K562 (cell line): ENCODE data around the gene COL21A1. TPM values are rescaled to one million over a fixed set of nuclear protein-coding genes. Genes with fewer than 3 reads are reported as not detected.

Experiments
- ATAC-seq: fragments of 200-7000 bp; cut with Tn5 transposase; 3 replicates; pipeline ENCODE4 v1.9.1; 2020; ENCODE audit warnings: moderate library complexity
- BruUV-seq: library from RNA; stranded (reverse); fragments of 400-500 nt; replicated peaks from 2 replicates; lab custom pipeline; 2021; lab: Mats Ljungman, UMichigan
- CTCF ChIA-PET: fragments of 300-600 bp; formaldehyde crosslinking; extraction: SDS; loops from one replicate; lab custom pipeline; 2021; ENCODE audit warnings: low intra/inter-chr PET ratio; lab: Yijun Ruan, JAX
- POLR2A ChIA-PET: fragments of 300-600, 350-650 bp; sonication (Branson Sonifier 250); formaldehyde crosslinking; extraction: SDS; loops from one replicate; lab custom pipeline; 2021; ENCODE audit warnings: antibody characterized with exemption, inconsistent platforms; lab: Yijun Ruan, JAX
- DNase-seq, 4 experiments: peaks; one replicate each; pipeline versions ENCODE4 v3.0.0 to v3.0.0-alpha.2; 2011 to 2018; ENCODE audit warnings: low spot score in 3 of 4, mixed read lengths in 3 of 4; ENCODE audit errors: extremely low read depth in 1 of 4
- FAIRE-seq: peaks from 2 replicates; lab custom pipeline; 2011; peaks lifted over from hg19 to GRCh38; lab: Jason Lieb, UNC
- H2AFZ ChIP-seq: 2 replicates; pipeline ENCODE4 v1.6.0; 2011; ENCODE audit warnings: low read depth, low read length, control low read depth, inconsistent platforms
- H3K27ac ChIP-seq: fragments of 200-600 bp; 3 replicates; pipeline ENCODE4 v1.8.0; 2011; ENCODE audit warnings: low read depth, mild to moderate bottlenecking, control low read depth, inconsistent platforms, low read length, moderate library complexity, mixed read lengths; ENCODE audit errors: extremely low read depth
- H3K27me3 ChIP-seq, 2 experiments: fragments of 300-600 bp in 1 of 2; 2 replicates in 1 of 2; 3 replicates in 1 of 2; pipeline versions ENCODE4 v1.6.0 to v1.8.0; 2011; ENCODE audit warnings: inconsistent platforms in 2 of 2, low read length in 2 of 2, mild to moderate bottlenecking in 1 of 2, mixed read lengths in 1 of 2, moderate library complexity in 1 of 2; ENCODE audit not compliant: control insufficient read depth in 2 of 2, insufficient read depth in 2 of 2
- H3K36me3 ChIP-seq: fragments of 300-600 bp; 3 replicates; pipeline ENCODE4 v1.8.0; 2011; ENCODE audit warnings: mild to moderate bottlenecking, low read length, inconsistent platforms; ENCODE audit not compliant: control insufficient read depth, insufficient read depth
- H3K4me1 ChIP-seq, 2 experiments: fragments of 200-600 bp in 1 of 2; replicated peaks in 1 of 2; 2 replicates in 1 of 2; 3 replicates in 1 of 2; pipeline versions ENCODE4 v1.5.1 to v1.8.0; 2011; ENCODE audit warnings: inconsistent platforms in 2 of 2, low read length in 2 of 2, mild to moderate bottlenecking in 1 of 2, mixed read lengths in 1 of 2, moderate library complexity in 1 of 2; ENCODE audit not compliant: control insufficient read depth in 2 of 2, insufficient read depth in 2 of 2
- H3K4me2 ChIP-seq: 2 replicates; pipeline ENCODE4 v1.6.1; 2011; ENCODE audit warnings: low read length, control low read depth, inconsistent platforms, mixed read lengths; ENCODE audit not compliant: insufficient read depth
- H3K4me3 ChIP-seq: fragments of 200-600 bp; sonication (generic), shearing (Covaris generic); 2 replicates; pipeline ENCODE4 v1.5.1; 2016; ENCODE audit warnings: control low read depth, inconsistent platforms
- H3K79me2 ChIP-seq: fragments of 200-600 bp; 3 replicates; pipeline ENCODE4 v1.8.0; 2011; ENCODE audit warnings: low read length, inconsistent platforms; ENCODE audit not compliant: control insufficient read depth, insufficient read depth
- H3K9ac ChIP-seq, 2 experiments: 2 replicates each; pipeline versions ENCODE4 v1.6.0 to v1.6.1; 2011; ENCODE audit warnings: low read depth in 2 of 2, low read length in 2 of 2, control low read depth in 1 of 2, inconsistent platforms in 1 of 2, mild to moderate bottlenecking in 1 of 2, mixed read lengths in 1 of 2; ENCODE audit not compliant: insufficient read depth in 1 of 2
- H3K9me1 ChIP-seq: one replicate; pipeline ENCODE4 v1.6.0; 2011; ENCODE audit warnings: inconsistent platforms, mild to moderate bottlenecking, low read length, moderate library complexity; ENCODE audit not compliant: control insufficient read depth, insufficient read depth
- H3K9me3 ChIP-seq: replicated peaks from 2 replicates; pipeline ENCODE4 v1.5.1; 2011; ENCODE audit warnings: low read depth, low read length, inconsistent platforms; ENCODE audit not compliant: control insufficient read depth, insufficient read depth
- H4K20me1 ChIP-seq: replicated peaks from 2 replicates; pipeline ENCODE4 v1.6.1; 2011; ENCODE audit warnings: low read length, inconsistent platforms, mixed read lengths; ENCODE audit not compliant: control insufficient read depth, insufficient read depth
- BACH1 ChIP-seq: fragments of 200-800 bp; sonication (Bioruptor generic); IDR thresholded peaks from 2 replicates; pipeline ENCODE4 v1.6.1; 2016; ENCODE audit warnings: missing genetic modification characterization, missing compliant biosample characterization
- CAMTA2 ChIP-seq: fragments of 250-450 bp; sonication (Bioruptor Pico); conservative IDR thresholded peaks from 2 replicates; pipeline ENCODE4 v1.5.1; 2022
- HMG20A ChIP-seq: fragments of 450-650 bp; formaldehyde crosslinking; conservative IDR thresholded peaks from 2 replicates; pipeline ENCODE4 v1.4.0; 2020; ENCODE audit warnings: mild to moderate bottlenecking, mixed read lengths
- MAFK ChIP-seq: IDR thresholded peaks from 2 replicates; pipeline ENCODE4 v1.6.1; 2011; ENCODE audit warnings: low read length, improper control_type of control experiment
- MCM2 ChIP-seq: fragments of 450-650 bp; IDR thresholded peaks from 2 replicates; pipeline ENCODE4 v1.6.1; 2017; ENCODE audit warnings: low read depth, mild to moderate bottlenecking
- PTTG1 ChIP-seq: fragments of 450-650 bp; IDR thresholded peaks from 2 replicates; pipeline ENCODE4 v1.6.1; 2016; ENCODE audit warnings: low read depth, mild to moderate bottlenecking, missing genetic modification characterization, missing compliant biosample characterization
- SMARCB1 ChIP-seq: IDR thresholded peaks from 2 replicates; pipeline ENCODE4 v1.6.1; 2011; ENCODE audit warnings: improper control_type of control experiment, low read depth; ENCODE audit not compliant: insufficient read length
- ZNF780A ChIP-seq: fragments of 250-450 bp; sonication (Bioruptor Pico); IDR thresholded peaks from 2 replicates; pipeline ENCODE4 v1.5.0; 2021; ENCODE audit warnings: mild to moderate bottlenecking
- WGBS: fragments of 100-300 bp; shearing (Covaris generic); methylation state at CpG from one replicate; pipeline ENCODE4 v1.1.6; 2016; ENCODE audit warnings: low coverage, mixed read lengths; ENCODE audit not compliant: insufficient coverage; ENCODE audit errors: missing lambda C conversion rate; 5-methylcytosine and 5-hydroxymethylcytosine counted together
- in situ Hi-C: fragments of 300-500 bp; cut with MboI; formaldehyde crosslinking; loops from 4 replicates; pipeline ENCODE4 v1.15.0; 2018; ENCODE audit warnings: inconsistent platforms, mixed read lengths
- intact Hi-C: fragments of 100-400 bp; cut with micrococcal nuclease; formaldehyde crosslinking; loops from 2 replicates; pipeline ENCODE4 v1.14.2; 2022
- polyA plus RNA-seq, 8 experiments: library from polyadenylated mRNA; depleted of rRNA in 4 of 8; stranded (reverse) in 5 of 8; unstranded in 3 of 8; fragments of >200 nt; fragmentation: Nextera tagmentation in 2 of 8; fragmentation: Illumina TruSeq in 1 of 8; extraction: Ambion mirVana in 2 of 8; extraction: Trizol in 1 of 8; gene quantifications; 2 replicates each; pipeline versions ENCODE4 v1.2.1 to v1.2.3, GENCODE V29; 2011 to 2014; ENCODE audit warnings: inconsistent platforms in 1 of 8, missing spikeins in 1 of 8
- total RNA-seq, 7 experiments: library from RNA; depleted of rRNA in 6 of 7; stranded (reverse); fragments of >200 nt in 6 of 7; fragmentation: Illumina TruSeq in 2 of 7; extraction: Trizol in 2 of 7; gene quantifications; 2 replicates each; pipeline versions ENCODE4 v1.2.1 to v1.2.3, GENCODE V29; 2011 to 2021; ENCODE audit warnings: low replicate concordance in 1 of 7
- TF ChIP-seq, protein P1 (sequence below): fragments of 450-650 bp; IDR thresholded peaks from 2 replicates; pipeline ENCODE4 v1.6.1; 2017; ENCODE audit warnings: antibody characterized with exemption
- TF ChIP-seq, protein P2 (sequence below): sonication (generic); formaldehyde crosslinking; IDR thresholded peaks from 2 replicates; pipeline ENCODE4 v1.8.0; 2022; ENCODE audit warnings: missing genetic modification reagents, mild to moderate bottlenecking, borderline replicate concordance
- TF ChIP-seq, protein P3 (sequence below): fragments of 250-450 bp; sonication (Bioruptor Pico); IDR thresholded peaks from 2 replicates; pipeline ENCODE4 v1.9.0; 2021; ENCODE audit warnings: mild to moderate bottlenecking
- TF ChIP-seq, protein P4 (sequence below): fragments of 150-350 bp; conservative IDR thresholded peaks from 2 replicates; pipeline ENCODE4 v1.6.1; 2014; ENCODE audit warnings: low read length

COL21A1 gene
- total and polyA plus RNA-seq, 9 of the 15 experiments (the other 6 are each of a cell fraction or from before 2014, with no cell fraction given) = 0.03 to 0.76 (median 0.25) TPM

DNA sequence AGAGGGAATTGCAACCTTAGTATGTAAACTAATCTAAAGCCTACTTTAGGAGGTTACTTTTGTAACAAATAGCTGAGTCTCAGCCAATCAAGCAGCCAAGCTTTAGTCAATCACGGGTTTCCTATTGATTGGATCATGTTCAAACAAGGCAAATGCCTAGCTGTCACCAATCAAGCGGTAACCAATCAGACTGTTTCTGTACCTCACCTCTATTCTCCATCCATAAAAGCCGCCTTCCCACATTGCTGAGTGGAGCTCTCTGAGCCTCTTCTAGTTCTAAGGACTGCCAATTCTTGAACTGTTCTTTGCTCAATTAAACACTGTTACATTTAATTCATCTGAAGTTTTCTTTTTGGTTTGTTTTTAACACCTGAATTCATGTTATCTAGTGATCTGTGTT, 223.6 kb downstream of the COL21A1 start (continued):
- no peak for TF ChIP-seq BACH1 (tag)
- no peak for TF ChIP-seq CAMTA2 (CRISPR knock-in tag)
- TF ChIP-seq, protein P1, sequence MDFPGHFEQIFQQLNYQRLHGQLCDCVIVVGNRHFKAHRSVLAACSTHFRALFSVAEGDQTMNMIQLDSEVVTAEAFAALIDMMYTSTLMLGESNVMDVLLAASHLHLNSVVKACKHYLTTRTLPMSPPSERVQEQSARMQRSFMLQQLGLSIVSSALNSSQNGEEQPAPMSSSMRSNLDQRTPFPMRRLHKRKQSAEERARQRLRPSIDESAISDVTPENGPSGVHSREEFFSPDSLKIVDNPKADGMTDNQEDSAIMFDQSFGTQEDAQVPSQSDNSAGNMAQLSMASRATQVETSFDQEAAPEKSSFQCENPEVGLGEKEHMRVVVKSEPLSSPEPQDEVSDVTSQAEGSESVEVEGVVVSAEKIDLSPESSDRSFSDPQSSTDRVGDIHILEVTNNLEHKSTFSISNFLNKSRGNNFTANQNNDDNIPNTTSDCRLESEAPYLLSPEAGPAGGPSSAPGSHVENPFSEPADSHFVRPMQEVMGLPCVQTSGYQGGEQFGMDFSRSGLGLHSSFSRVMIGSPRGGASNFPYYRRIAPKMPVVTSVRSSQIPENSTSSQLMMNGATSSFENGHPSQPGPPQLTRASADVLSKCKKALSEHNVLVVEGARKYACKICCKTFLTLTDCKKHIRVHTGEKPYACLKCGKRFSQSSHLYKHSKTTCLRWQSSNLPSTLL = no peak
- TF ChIP-seq ZNF780A (CRISPR knock-in tag) = no peak
- TF ChIP-seq, protein P2, sequence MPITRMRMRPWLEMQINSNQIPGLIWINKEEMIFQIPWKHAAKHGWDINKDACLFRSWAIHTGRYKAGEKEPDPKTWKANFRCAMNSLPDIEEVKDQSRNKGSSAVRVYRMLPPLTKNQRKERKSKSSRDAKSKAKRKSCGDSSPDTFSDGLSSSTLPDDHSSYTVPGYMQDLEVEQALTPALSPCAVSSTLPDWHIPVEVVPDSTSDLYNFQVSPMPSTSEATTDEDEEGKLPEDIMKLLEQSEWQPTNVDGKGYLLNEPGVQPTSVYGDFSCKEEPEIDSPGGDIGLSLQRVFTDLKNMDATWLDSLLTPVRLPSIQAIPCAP (CRISPR knock-in tag) = no peak

DNA sequence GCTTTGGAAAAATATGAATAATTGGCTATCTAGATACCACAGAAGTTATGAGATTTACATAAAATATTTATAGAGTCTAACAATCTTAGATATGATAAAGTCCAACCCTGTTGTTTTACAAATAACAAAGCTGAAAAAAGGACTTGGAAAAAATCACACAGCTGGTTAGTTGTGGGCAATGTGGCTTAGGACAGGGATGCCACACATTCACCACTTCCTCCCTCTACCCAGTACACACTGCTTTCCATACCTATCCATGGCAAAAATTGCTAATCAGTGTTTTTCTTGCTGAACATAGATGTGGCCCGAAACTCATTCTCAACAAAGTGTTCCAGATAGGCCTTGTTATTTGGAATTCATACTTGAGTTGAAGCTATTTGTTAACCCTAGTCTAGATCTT, 224.7 kb downstream of the COL21A1 start:
- TF ChIP-seq MAFK (no peak), PTTG1 (tag) (no peak), SMARCB1 (no peak), MCM2 (no peak), HMG20A (CRISPR knock-in tag) (no peak)
- TF ChIP-seq, protein P3, sequence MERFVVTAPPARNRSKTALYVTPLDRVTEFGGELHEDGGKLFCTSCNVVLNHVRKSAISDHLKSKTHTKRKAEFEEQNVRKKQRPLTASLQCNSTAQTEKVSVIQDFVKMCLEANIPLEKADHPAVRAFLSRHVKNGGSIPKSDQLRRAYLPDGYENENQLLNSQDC = no peak
- TF ChIP-seq, protein P4, sequence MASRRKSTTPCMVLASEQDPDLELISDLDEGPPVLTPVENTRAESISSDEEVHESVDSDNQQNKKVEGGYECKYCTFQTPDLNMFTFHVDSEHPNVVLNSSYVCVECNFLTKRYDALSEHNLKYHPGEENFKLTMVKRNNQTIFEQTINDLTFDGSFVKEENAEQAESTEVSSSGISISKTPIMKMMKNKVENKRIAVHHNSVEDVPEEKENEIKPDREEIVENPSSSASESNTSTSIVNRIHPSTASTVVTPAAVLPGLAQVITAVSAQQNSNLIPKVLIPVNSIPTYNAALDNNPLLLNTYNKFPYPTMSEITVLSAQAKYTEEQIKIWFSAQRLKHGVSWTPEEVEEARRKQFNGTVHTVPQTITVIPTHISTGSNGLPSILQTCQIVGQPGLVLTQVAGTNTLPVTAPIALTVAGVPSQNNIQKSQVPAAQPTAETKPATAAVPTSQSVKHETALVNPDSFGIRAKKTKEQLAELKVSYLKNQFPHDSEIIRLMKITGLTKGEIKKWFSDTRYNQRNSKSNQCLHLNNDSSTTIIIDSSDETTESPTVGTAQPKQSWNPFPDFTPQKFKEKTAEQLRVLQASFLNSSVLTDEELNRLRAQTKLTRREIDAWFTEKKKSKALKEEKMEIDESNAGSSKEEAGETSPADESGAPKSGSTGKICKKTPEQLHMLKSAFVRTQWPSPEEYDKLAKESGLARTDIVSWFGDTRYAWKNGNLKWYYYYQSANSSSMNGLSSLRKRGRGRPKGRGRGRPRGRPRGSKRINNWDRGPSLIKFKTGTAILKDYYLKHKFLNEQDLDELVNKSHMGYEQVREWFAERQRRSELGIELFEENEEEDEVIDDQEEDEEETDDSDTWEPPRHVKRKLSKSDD = no peak
- TF ChIP-seq, protein P1 = no peak
- Histone ChIP-seq H3K4me3 (no peak overlapping the region), H3K27me3 (no peaks in the 10 kb centered on the region), H3K9me1 (no peaks in the 10 kb centered on the region), H3K9ac (no peak overlapping the region), H3K4me2 (no peak overlapping the region), H3K9me3 (no peaks in the 10 kb centered on the region), H3K4me1 (no peaks in the 10 kb centered on the region), H3K27ac (no peak overlapping the region), H4K20me1 (no peaks in the 10 kb centered on the region), H3K79me2 (no peaks in the 10 kb centered on the region), H3K36me3 (no peaks in the 10 kb centered on the region), H2AFZ (no peak overlapping the region)
- in situ Hi-C loops = no loop called here
- intact Hi-C loops = no loop called here
- ATAC-seq = no peak
- CTCF ChIA-PET = no interaction called here
- DNase-seq = no peak
- POLR2A ChIA-PET = no interaction called here
- no TSS peak for BruUV-seq
- WGBS = 0% methylated on average over 1 of the region's 1 CpG
- FAIRE-seq = no peak
